Measurements from ENCODE around the gene SMIM41. TPM values are rescaled to one million over a fixed set of nuclear protein-coding genes. Genes with fewer than 3 reads are reported as not detected.
A peak's percentile ranks its signal among the peaks of the same experiment; 100 is the strongest.

SMIM41 gene
- total and polyA plus RNA-seq, 2 donors from 2014 or later: 0.31 TPM; not detected in 1

- intact Hi-C loops (cut with DNase I): loop anchor here (10.0 kb wide), 1 partner anchor 49 kb away; no protein-coding TSS in a partner anchor
- Histone ChIP-seq H3K36me3 (ENCODE audit: control insufficient read depth in 2 of 3, insufficient read depth in 3 of 3, low read length in 3 of 3) (peaks cover 2 to 37% (median 25%) of the 10 kb centered on the region in 3 donors), H3K4me3 (ENCODE audit: low read length in 3 of 3) (no peak overlapping the region), H3K27me3 (ENCODE audit: control insufficient read depth, insufficient read depth, low read length) (no peaks in the 10 kb centered on the region), H3K4me1 (ENCODE audit: control insufficient read depth in 2 of 3, insufficient read depth in 2 of 3, low read depth in 1 of 3, low read length in 3 of 3) (peaks cover 3 to 26% (median 19%) of the 10 kb centered on the region in 3 donors), H3K9ac (ENCODE audit: low read length in 3 of 3) (no peak overlapping the region), H3K27ac (ENCODE audit: low read depth in 2 of 2, low read length in 2 of 2) (peak overlapping the region; percentile 35 to 76), H3K9me3 (ENCODE audit: control insufficient read depth in 2 of 3, insufficient read depth in 1 of 3, low read length in 3 of 3) (no peaks in the 10 kb centered on the region)
- FAIRE-seq (no peak), DNase-seq (peak in 1 of 5 donors; percentile 80)
- TF ChIP-seq CTCF (IDR thresholded peaks at IDR 0.05; ENCODE audit: borderline replicate concordance, extremely low read depth, insufficient read depth): no peak
Measured at GRCh38 chr12:52073531-52074381, 5.7 kb upstream of the SMIM41 start.

- no peak overlapping the region for H3K9ac ChIP-seq (ENCODE audit: low read length in 3 of 3)
- intact Hi-C loops (cut with DNase I): loop anchor here (10.0 kb wide), 1 partner anchor 50 kb away; no protein-coding TSS in a partner anchor
- H3K4me1 ChIP-seq (ENCODE audit: control insufficient read depth in 2 of 3, insufficient read depth in 2 of 3, low read depth in 1 of 3, low read length in 3 of 3): peaks cover 3 to 24% (median 16%) of the 10 kb centered on the region in 3 donors
- H3K27me3 ChIP-seq (ENCODE audit: control insufficient read depth, insufficient read depth, low read length): no peaks in the 10 kb centered on the region
- FAIRE-seq (no peak), DNase-seq (peak in 1 of 5 donors; percentile 27)
- no peaks in the 10 kb centered on the region for H3K9me3 ChIP-seq (ENCODE audit: control insufficient read depth in 2 of 3, insufficient read depth in 1 of 3, low read length in 3 of 3)
- H3K4me3 ChIP-seq (ENCODE audit: low read length in 3 of 3): no peak overlapping the region
- TF ChIP-seq CTCF (IDR thresholded peaks at IDR 0.05; ENCODE audit: borderline replicate concordance, extremely low read depth, insufficient read depth): no peak
- H3K27ac ChIP-seq (ENCODE audit: low read depth in 2 of 2, low read length in 2 of 2): peak overlapping the region; percentile 16 to 78
- peaks cover 2 to 37% (median 25%) of the 10 kb centered on the region in 3 donors for H3K36me3 ChIP-seq (ENCODE audit: control insufficient read depth in 2 of 3, insufficient read depth in 3 of 3, low read length in 3 of 3)
Measured at GRCh38 chr12:52074971-52075724, 4.4 kb upstream of the SMIM41 start.

- TF ChIP-seq CTCF (IDR thresholded peaks at IDR 0.05; ENCODE audit: borderline replicate concordance, extremely low read depth, insufficient read depth): no peak
- intact Hi-C loops (cut with DNase I): loop anchor here (10.0 kb wide), 1 partner anchor 52 kb away; no protein-coding TSS in a partner anchor
- Histone ChIP-seq H3K4me1 (ENCODE audit: control insufficient read depth in 2 of 3, insufficient read depth in 2 of 3, low read depth in 1 of 3, low read length in 3 of 3) (peaks cover 0 to 24% (median 11%) of the 10 kb centered on the region in 3 donors), H3K27ac (ENCODE audit: low read depth in 2 of 2, low read length in 2 of 2) (no peak overlapping the region), H3K4me3 (ENCODE audit: low read length in 3 of 3) (no peak overlapping the region), H3K36me3 (ENCODE audit: control insufficient read depth in 2 of 3, insufficient read depth in 3 of 3, low read length in 3 of 3) (peaks cover 2 to 37% (median 25%) of the 10 kb centered on the region in 3 donors), H3K9ac (ENCODE audit: low read length in 3 of 3) (no peak overlapping the region), H3K27me3 (ENCODE audit: control insufficient read depth, insufficient read depth, low read length) (no peaks in the 10 kb centered on the region), H3K9me3 (ENCODE audit: control insufficient read depth in 2 of 3, insufficient read depth in 1 of 3, low read length in 3 of 3) (no peaks in the 10 kb centered on the region)
- peak in 1 of 5 donors; percentile 48 for DNase-seq
- FAIRE-seq: no peak
Measured at GRCh38 chr12:52076811-52077210, 2.7 kb upstream of the SMIM41 start.
